K562 (cell line): ENCODE results near the gene ERVW-1. TPM values are rescaled to one million over a fixed set of nuclear protein-coding genes. Genes with fewer than 3 reads are reported as not detected.

Experiments
- FOXP1 ChIP-seq: sonication (generic); formaldehyde crosslinking; IDR thresholded peaks from 2 replicates; pipeline ENCODE4 v1.8.0; 2022; ENCODE audit warnings: mild to moderate bottlenecking, missing genetic modification reagents
- GATAD2A ChIP-seq: fragments of 450-650 bp; IDR thresholded peaks from 2 replicates; pipeline ENCODE4 v1.6.1; 2017
- LARP7 ChIP-seq: fragments of 450-650 bp; IDR thresholded peaks from 2 replicates; pipeline ENCODE4 v1.6.1; 2016
- NCOR1 ChIP-seq: fragments of 450-650 bp; IDR thresholded peaks from 2 replicates; pipeline ENCODE4 v1.6.1; 2016; ENCODE audit warnings: mild to moderate bottlenecking, moderate library complexity
- POLR2AphosphoS2 ChIP-seq: IDR thresholded peaks from 2 replicates; pipeline ENCODE4 v1.6.1; 2012; ENCODE audit warnings: low read length, improper control_type of control experiment
- PTRF ChIP-seq: fragments of 450-650 bp; IDR thresholded peaks from 2 replicates; pipeline ENCODE4 v1.6.1; 2016; ENCODE audit warnings: mild to moderate bottlenecking, missing genetic modification characterization, missing compliant biosample characterization
- PYGO2 ChIP-seq: fragments of 450-650 bp; IDR thresholded peaks from 2 replicates; pipeline ENCODE4 v1.6.1; 2016; ENCODE audit warnings: mild to moderate bottlenecking, missing genetic modification characterization, moderate library complexity, missing compliant biosample characterization
- RAD21 ChIP-seq, 2 experiments: fragments of 250-450 bp in 1 of 2; fragments of 450-650 bp in 1 of 2; sonication (Bioruptor Pico) in 1 of 2; formaldehyde crosslinking in 1 of 2; IDR thresholded peaks in 1 of 2; conservative IDR thresholded peaks in 1 of 2; 2 replicates each; pipeline versions ENCODE4 v1.4.0 to v1.8.0; 2020 to 2022; ENCODE audit warnings: mild to moderate bottlenecking in 2 of 2, moderate library complexity in 1 of 2
- TAF1 ChIP-seq: IDR thresholded peaks from 2 replicates; pipeline ENCODE4 v1.6.1; 2011; ENCODE audit warnings: mild to moderate bottlenecking, low read length, moderate library complexity; ENCODE audit not compliant: insufficient read depth, control insufficient read depth, severe bottlenecking; ENCODE audit errors: extremely low read depth
- TCF7 ChIP-seq: sonication (generic); IDR thresholded peaks from 2 replicates; pipeline ENCODE4 v1.6.1; 2016; ENCODE audit warnings: antibody characterized with exemption, borderline replicate concordance
- TRIM24 ChIP-seq, 2 experiments: fragments of 450-650 bp; IDR thresholded peaks; 2 replicates each; pipeline ENCODE4 v1.6.1; 2016
- TSC22D4 ChIP-seq: fragments of 450-650 bp; IDR thresholded peaks from 2 replicates; pipeline ENCODE4 v1.6.1; 2016; ENCODE audit warnings: missing genetic modification characterization, missing biosample characterization, control low read depth
- WHSC1 ChIP-seq: IDR thresholded peaks from one replicate; pipeline ENCODE4 v1.6.1; 2012; ENCODE audit warnings: low read length, control low read depth, inconsistent platforms
- ZNF274 ChIP-seq: IDR thresholded peaks from 2 replicates; pipeline ENCODE4 v1.6.1; 2011; ENCODE audit warnings: low read depth, mild to moderate bottlenecking, low read length, moderate library complexity, borderline replicate concordance
- ZNF347 ChIP-seq: fragments of 450-650 bp; formaldehyde crosslinking; IDR thresholded peaks from 2 replicates; pipeline ENCODE4 v1.4.0; 2020; ENCODE audit warnings: low read depth, mild to moderate bottlenecking, moderate library complexity
- polyA plus RNA-seq, 8 experiments: library from polyadenylated mRNA; depleted of rRNA in 4 of 8; stranded (reverse) in 5 of 8; unstranded in 3 of 8; fragments of >200 nt; fragmentation: Nextera tagmentation in 2 of 8; fragmentation: Illumina TruSeq in 1 of 8; extraction: Ambion mirVana in 2 of 8; extraction: Trizol in 1 of 8; gene quantifications; 2 replicates each; pipeline versions ENCODE4 v1.2.1 to v1.2.3, GENCODE V29; 2011 to 2014; ENCODE audit warnings: inconsistent platforms in 1 of 8, missing spikeins in 1 of 8
- total RNA-seq, 7 experiments: library from RNA; depleted of rRNA in 6 of 7; stranded (reverse); fragments of >200 nt in 6 of 7; fragmentation: Illumina TruSeq in 2 of 7; extraction: Trizol in 2 of 7; gene quantifications; 2 replicates each; pipeline versions ENCODE4 v1.2.1 to v1.2.3, GENCODE V29; 2011 to 2021; ENCODE audit warnings: low replicate concordance in 1 of 7
- TF ChIP-seq, protein P1 (sequence below), 2 experiments: fragments of 450-650 bp in 1 of 2; sonication (generic) in 1 of 2; formaldehyde crosslinking in 1 of 2; IDR thresholded peaks in 1 of 2; conservative IDR thresholded peaks in 1 of 2; 2 replicates each; pipeline versions ENCODE4 v1.6.1 to v1.8.1; 2016 to 2023; ENCODE audit warnings: mild to moderate bottlenecking in 2 of 2, moderate library complexity in 2 of 2, inconsistent platforms in 1 of 2, missing genetic modification reagents in 1 of 2
- TF ChIP-seq, protein P2 (sequence below): sonication (generic); formaldehyde crosslinking; IDR thresholded peaks from 2 replicates; pipeline ENCODE4 v1.8.0; 2022; ENCODE audit warnings: mild to moderate bottlenecking, missing genetic modification reagents
- TF ChIP-seq, protein P3 (sequence below): fragments of 250-450 bp; sonication (Bioruptor Pico); IDR thresholded peaks from 2 replicates; pipeline ENCODE4 v1.4.0; 2020
- TF ChIP-seq, protein P4 (sequence below): fragments of 250-450 bp; sonication (Bioruptor Pico); IDR thresholded peaks from 2 replicates; pipeline ENCODE4 v1.4.0; 2020; ENCODE audit warnings: mild to moderate bottlenecking, moderate library complexity

ERVW-1 gene
- total and polyA plus RNA-seq, 9 of the 15 experiments (the other 6 are each of a cell fraction or from before 2014, with no cell fraction given): not detected

DNA sequence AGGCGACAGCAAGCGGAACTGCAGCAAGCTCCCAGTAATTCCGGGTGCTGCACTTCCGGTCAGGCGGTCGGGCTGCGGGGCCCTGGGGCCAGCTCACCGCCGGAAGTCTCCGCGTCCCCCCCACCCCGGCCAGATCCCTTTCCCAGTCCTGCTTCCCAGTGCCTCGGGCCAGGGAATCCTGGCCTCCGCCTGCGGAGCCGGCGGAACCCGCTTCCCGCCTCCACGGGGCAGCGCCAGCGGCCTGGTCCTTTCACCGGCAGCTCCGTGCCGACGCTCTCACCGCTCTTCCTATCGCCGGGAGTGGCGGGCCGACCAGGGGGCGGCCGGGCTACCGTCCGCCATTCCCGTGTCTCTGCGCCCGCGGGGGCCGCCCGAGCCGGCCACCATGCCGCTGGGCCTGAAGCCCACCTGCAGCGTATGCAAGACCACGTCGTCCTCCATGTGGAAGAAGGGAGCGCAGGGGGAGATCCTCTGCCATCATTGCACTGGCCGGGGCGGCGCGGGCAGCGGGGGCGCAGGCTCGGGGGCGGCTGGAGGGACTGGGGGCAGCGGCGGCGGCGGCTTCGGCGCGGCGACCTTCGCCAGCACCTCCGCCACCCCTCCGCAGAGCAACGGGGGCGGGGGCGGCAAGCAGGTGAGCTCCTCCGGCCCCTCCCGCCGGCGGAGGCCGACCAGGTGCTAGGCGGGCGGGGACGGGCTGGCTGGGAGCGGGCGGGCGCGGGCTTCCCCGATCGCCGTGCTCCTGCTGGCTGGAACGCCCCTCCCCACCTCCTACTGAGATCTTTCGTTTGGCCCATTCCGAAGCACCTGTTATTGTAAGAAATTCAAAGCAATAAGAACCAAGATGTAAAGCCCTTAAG, 30.2 kb downstream of the ERVW-1 start, which contains the start of gene GATAD1 (continued):
- no peak for TF ChIP-seq RAD21 (CRISPR knock-in tag; conservative IDR thresholded peaks at IDR 0.05 in 1 of 2, IDR thresholded peaks at IDR 0.05 in 1 of 2)
- TF ChIP-seq TSC22D4 (tag): no peak
- no peak for TF ChIP-seq PTRF
- TF ChIP-seq ZNF274: no peak
- no peak for TF ChIP-seq ZNF347 (CRISPR knock-in tag)
- TF ChIP-seq FOXP1 (CRISPR knock-in tag): 0 out of 2 replicates have a peak, but pooled peaks have one; percentile 58
- TF ChIP-seq, protein P1, sequence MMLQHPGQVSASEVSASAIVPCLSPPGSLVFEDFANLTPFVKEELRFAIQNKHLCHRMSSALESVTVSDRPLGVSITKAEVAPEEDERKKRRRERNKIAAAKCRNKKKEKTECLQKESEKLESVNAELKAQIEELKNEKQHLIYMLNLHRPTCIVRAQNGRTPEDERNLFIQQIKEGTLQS (IDR thresholded peaks at IDR 0.05): no peak
- TF ChIP-seq, protein P1 (CRISPR knock-in tag; conservative IDR thresholded peaks at IDR 0.05): no peak; the same call in 1 of the 2 replicates
- TF ChIP-seq TCF7: peak; percentile 46; the same call in 1 of the 2 replicates
- no peak for TF ChIP-seq LARP7
- TF ChIP-seq, protein P2, sequence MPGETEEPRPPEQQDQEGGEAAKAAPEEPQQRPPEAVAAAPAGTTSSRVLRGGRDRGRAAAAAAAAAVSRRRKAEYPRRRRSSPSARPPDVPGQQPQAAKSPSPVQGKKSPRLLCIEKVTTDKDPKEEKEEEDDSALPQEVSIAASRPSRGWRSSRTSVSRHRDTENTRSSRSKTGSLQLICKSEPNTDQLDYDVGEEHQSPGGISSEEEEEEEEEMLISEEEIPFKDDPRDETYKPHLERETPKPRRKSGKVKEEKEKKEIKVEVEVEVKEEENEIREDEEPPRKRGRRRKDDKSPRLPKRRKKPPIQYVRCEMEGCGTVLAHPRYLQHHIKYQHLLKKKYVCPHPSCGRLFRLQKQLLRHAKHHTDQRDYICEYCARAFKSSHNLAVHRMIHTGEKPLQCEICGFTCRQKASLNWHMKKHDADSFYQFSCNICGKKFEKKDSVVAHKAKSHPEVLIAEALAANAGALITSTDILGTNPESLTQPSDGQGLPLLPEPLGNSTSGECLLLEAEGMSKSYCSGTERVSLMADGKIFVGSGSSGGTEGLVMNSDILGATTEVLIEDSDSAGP (CRISPR knock-in tag): no peak
- TF ChIP-seq POLR2AphosphoS2: peak; percentile 77; the same call in 1 of the 2 replicates
- TF ChIP-seq GATAD2A: 0 out of 2 replicates have a peak, but pooled peaks have one; percentile 19
- no peak for TF ChIP-seq PYGO2 (tag)
- peak; percentile 82 for TF ChIP-seq TAF1
- TF ChIP-seq WHSC1: no peak
- TF ChIP-seq, protein P3, sequence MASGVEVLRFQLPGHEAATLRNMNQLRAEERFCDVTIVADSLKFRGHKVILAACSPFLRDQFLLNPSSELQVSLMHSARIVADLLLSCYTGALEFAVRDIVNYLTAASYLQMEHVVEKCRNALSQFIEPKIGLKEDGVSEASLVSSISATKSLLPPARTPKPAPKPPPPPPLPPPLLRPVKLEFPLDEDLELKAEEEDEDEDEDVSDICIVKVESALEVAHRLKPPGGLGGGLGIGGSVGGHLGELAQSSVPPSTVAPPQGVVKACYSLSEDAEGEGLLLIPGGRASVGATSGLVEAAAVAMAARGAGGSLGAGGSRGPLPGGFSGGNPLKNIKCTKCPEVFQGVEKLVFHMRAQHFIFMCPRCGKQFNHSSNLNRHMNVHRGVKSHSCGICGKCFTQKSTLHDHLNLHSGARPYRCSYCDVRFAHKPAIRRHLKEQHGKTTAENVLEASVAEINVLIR (CRISPR knock-in tag): no peak
- TF ChIP-seq TRIM24 (IDR thresholded peaks at IDR 0.05): peak in 1 of 2 experiments; percentile 65; a peak in 2 of 4 replicates
- TF ChIP-seq NCOR1: peak; percentile 24
- TF ChIP-seq, protein P4, sequence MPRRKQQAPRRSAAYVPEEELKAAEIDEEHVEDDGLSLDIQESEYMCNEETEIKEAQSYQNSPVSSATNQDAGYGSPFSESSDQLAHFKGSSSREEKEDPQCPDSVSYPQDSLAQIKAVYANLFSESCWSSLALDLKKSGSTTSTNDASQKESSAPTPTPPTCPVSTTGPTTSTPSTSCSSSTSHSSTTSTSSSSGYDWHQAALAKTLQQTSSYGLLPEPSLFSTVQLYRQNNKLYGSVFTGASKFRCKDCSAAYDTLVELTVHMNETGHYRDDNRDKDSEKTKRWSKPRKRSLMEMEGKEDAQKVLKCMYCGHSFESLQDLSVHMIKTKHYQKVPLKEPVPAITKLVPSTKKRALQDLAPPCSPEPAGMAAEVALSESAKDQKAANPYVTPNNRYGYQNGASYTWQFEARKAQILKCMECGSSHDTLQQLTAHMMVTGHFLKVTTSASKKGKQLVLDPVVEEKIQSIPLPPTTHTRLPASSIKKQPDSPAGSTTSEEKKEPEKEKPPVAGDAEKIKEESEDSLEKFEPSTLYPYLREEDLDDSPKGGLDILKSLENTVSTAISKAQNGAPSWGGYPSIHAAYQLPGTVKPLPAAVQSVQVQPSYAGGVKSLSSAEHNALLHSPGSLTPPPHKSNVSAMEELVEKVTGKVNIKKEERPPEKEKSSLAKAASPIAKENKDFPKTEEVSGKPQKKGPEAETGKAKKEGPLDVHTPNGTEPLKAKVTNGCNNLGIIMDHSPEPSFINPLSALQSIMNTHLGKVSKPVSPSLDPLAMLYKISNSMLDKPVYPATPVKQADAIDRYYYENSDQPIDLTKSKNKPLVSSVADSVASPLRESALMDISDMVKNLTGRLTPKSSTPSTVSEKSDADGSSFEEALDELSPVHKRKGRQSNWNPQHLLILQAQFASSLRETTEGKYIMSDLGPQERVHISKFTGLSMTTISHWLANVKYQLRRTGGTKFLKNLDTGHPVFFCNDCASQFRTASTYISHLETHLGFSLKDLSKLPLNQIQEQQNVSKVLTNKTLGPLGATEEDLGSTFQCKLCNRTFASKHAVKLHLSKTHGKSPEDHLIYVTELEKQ (CRISPR knock-in tag): no peak
